Activated CD4-positive, CD25-positive, alpha-beta regulatory T cell treated with anti-CD3 and anti-CD28 coated beads, Interleukin-2, amount 50 U/mL, for 24 hours (primary cell): ENCODE data around the gene DCAF6.

ENCODE experiments used
- ATAC-seq, 2 donors: fragments of 150-1000 bp; cut with Tn5 transposase; one replicate each; pipeline ENCODE4 v1.10.0; 2021; ENCODE audit warnings: mild to moderate bottlenecking in 1 of 2, moderate library complexity in 1 of 2

DCAF6 gene

DNA sequence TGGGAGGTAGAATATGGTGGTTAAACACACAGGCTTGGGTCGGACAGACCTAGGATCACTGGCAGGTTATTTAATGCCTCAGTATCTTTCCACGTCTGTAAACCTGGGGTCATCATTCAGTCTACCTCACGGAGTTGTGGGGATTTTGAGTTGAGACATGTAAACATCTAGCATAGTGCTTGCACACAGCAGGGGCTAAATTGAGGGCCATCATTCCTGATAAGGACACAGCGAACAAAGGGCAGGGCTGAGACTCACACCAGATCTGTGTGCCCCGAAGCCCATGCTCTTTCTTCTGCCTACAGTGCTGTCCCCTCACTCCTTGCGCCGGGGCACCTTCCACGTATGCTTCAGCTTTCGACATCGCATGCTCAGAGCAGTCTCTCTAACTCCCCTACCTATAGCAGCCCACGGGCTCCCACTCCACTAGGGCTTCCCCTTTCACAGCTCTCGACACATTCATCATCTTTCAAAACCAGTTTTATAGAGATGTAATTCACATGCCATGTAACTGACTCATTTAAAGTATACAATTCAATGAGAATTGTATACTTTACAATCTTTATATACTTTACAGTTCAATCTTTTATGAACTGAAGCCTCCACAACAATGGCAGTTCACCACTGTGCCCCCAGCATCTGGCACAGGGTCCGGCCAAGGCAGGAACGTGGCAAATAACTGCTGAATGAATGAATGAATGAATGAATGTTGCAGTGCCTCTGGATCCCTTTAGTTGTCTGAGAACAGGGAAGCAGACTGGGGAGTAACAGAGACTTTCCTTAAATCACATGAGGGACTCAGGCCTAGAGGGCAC is 152.2 kb downstream of the DCAF6 start:
- ATAC-seq = no peak

DNA sequence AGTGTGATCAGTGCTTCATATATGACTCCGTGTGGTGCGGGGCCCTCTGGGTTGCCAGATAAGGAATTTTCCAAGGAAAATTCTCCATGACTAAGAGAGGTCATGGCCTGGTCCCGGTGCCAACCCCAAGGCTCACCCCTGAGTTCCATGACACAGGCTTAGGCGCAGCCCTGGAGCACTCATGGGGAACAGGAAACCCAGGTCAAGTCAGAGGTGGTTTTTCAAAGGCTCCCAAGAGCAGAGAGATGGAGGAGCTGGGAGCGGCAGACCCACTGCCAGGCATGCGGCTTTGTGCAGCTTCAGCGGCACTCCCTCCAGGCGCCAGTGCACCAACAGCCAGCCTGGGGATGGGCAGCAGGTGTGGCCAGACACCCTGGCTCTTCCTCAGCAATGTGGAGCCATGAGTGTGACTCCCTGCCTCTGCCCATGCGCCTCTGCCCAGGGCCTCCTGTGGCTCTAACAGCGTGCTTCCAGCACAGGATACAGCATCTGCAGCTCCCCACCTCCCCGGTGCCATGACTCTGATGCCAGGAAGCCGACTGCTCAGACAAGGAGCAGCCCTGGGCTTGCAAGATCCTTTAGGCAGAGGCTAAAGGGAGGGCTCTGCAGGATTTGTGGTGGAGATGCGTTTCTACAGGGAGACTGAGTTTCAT is 153.0 kb downstream of the DCAF6 start:
- no peak for ATAC-seq

DNA sequence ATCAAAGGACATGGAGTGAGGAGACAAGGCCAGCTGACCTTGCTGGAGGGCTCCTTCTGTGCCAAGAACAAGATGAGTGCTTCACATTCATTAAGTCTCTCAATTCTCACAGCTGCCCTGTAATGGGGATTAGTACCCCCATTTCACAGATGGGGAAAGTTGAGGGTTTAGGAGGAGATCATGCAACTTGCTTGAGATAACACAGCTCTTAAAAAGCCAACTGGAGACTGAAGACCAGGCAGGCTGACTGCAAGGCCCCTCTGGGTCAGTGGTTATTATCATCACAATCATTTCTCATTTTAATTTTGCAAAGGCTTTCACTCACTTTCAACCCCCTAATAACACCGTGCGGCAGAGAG is 153.5 kb downstream of the DCAF6 start:
- no peak for ATAC-seq

DNA sequence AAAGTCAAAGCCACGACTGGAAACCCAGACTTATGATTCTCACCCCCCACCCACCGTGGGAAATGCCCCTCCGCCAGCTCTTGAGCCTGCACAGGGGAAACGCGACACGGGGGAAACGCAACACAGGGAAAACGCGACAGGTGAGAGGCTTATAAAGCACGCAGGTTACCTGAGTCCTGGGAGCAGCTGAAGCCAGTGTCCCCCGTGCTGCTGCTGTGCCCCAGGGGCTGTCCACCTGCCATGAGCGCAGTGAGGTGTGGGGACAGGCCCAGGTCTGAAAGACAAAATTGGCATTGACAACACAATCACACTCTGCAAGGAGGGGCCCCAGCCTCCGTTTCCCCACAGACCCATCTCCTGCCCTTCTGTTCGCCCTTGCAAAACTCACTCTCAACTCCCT is 153.9 kb downstream of the DCAF6 start:
- no peak for ATAC-seq

DNA sequence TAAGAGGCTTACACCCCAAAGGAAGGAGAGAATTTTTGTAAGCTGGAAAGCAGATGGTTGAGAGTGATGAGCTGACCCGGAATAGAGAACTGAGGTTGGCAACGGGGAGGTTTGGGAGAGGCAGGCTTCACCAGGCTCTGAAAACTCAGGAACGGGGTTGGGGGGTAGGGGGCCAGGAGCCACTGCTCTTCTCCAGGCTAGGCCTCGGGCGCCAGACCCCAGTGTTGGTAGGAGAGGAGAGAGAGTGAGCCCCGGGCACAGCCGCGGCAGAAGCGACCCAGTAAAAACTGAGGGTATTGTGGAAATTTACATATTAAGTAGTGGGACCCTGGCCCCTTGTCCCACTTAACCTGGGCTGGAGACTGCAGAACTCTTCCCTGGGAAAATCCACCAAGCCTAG is 154.6 kb downstream of the DCAF6 start:
- no peak for ATAC-seq

DNA sequence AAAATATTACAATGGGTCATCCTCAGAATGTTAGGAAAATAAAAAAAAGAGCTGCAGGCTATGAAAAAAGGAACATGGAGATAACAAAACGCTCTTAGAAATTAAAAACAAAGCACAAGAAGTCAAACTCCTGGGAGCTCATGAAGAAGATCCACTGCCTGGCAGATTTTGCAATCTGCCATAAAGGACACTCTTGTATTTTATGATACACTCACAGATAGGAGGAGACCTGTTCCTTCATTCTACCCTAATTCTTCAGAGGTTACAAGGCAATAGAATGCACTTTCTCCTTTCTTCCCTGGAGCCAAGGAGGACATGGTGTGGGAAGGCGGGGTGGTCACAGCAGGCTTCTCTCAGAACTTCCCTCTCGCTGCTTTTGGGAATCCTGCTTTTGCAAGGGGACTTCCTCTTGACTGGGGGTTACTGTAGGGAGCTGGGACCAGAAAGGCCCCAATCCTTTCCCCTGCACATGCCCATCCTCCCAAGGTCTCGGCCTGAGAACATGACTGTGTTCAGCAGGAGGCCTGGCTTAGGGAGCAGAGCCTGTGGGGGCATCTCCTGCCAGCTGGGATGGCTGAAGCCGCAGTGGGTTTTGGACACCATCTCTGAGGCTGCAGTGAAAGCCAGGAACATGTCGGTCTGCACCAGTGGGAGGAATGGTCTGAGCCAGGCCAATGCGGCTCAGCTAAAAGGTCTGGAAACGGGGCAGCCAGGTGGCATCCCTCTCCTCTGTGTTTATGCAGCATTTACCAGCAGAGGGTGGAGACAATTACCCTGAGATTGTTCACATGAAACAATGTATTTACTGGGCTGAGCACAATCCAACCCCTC is 155.5 kb downstream of the DCAF6 start:
- ATAC-seq = no peak

DNA sequence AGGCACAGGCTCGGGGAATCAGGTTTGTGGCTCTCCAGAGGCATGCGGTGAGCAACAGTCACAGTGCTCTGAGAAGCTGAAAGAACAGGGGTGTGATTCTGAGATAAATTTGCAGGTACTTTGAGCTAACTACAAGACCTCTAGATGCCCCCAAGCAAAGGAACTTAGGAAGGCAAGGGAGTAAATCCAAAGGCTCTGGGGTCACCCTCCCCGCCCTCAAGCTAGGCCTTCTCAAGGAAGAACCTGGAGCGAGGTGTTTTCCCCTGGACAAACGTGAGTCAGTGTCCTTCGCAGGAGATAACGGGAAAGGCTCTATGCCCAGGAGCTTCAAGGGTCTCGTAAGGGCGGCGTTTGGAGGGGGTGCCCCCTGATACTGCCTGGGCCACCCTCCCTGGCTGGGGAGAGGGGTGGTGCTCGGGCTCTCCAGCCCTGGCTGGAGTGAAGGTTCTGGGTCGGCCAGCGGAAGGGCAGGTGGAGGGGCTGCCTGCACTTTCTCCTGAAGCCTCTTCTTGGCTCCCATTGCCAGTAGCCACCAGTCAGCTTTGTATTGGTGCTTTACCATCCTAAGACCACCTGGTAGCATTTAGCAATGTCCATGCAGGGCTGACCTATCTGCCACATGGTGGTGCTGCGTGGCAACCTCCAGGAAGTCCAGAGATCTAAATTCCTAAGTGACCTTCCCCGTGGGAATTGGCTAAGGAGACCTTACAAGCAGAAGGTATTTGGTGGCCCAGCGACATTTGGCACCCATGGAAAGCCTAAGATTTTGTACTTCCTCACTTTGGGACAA is 156.3 kb downstream of the DCAF6 start:
- ATAC-seq = no peak

DNA sequence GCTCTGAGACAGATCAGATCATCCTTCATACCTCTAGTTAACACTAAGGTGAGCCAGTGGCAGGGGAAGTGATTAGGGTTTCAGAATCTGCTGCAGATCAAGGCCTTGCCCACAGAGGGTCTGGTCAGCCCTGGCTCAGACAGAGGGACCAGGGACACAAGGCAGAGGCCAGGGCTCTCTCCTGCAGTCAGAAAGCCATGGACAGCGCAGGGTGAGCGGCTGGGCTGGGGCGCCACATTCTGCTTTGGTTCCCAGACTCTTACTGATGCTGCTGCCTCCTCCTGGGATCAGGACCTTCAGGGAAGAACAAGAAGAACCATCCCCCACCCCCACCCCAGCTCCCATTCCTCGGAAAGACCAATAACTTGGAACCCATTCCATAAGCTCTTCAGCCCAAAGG is 157.1 kb downstream of the DCAF6 start:
- no peak for ATAC-seq

DNA sequence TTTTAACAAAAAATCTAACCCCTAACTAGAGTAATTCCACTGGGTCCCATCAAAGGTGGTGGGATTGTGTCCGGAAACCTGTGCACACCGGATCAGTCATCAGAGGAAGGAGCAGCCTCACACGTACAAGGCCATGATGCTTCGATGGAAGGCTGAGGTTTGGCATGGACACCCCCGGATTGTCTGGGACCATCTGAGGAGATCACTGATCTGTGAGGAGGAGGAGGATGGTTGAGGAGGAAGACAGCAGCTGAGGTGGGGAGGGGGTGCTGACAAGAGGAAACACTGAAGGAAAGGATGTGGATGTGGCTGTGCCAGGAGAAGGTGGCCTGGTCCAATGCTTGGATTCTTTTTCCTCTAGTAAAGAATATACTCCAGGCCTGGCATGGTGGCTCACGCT is 159.0 kb downstream of the DCAF6 start:
- ATAC-seq = no peak

DNA sequence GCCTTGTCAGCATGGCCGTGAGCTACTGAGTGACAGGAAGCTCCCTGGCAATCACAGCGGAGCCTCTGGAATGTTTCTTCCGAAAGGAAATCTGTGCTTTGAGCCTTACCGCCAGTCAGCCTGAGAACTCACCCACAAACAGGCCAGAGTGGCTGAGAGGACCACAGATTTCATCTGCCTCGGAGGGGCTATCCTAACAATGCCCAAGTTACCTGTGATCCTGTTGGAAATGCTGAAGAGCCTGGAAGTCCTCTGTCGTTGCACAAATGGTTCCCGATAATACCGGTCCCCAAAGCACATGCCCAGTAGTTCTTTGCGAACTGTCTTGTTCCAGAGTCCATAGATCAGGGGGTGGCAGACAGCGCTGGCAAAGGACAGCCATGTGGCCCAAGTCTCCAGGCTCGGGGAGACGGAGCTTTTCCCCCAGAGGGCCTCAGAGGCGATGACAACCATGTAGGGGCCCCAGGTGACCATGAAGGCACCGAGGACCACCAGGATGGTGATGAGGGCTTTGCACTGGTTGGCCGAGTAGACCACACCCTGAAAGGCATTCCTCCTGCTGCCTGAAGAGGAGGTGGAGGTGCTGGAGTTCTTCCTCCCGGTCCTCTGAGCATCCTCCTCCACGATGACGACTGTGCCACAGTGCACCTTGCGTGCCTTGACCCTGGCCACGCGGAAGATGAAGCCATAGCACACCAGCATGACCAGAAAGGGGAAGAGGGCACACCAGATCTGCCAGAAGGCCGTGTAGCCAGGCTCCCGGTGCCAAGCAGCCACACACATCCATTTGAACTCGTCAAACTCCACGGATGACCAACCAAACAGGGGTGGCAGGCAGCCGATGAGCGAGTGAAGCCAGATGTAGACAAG is 160.0 kb downstream of the DCAF6 start:
- ATAC-seq = no peak

DNA sequence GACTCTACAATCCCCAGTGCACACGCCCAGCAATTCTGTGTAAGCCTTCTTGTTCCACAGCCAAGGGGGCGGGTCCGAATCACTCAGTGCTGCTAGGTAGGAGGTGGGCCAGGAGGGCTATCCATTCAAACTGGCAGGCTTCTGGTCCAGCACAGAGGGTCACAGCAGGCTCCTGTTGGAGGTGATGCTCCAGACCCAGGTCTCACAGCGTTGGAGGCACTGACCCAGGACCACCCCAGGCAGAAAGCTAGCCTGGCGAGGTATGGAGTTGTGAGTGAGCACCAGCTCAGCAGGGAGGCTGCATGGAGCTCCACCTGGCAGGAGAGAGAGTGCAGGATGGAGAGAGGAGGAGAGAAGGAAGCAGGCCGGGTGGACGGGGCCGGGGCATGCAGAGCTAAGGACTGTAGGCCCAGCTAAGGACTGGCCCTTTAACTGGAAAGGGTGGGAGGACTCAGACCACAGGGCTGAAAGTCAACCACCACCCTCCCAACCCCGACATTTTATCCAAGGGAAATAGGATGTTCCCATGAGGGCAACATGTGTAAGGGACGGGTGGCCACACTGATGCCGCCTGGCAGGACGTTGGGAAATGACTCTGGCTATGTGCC is 161.5 kb downstream of the DCAF6 start:
- ATAC-seq = no peak

DNA sequence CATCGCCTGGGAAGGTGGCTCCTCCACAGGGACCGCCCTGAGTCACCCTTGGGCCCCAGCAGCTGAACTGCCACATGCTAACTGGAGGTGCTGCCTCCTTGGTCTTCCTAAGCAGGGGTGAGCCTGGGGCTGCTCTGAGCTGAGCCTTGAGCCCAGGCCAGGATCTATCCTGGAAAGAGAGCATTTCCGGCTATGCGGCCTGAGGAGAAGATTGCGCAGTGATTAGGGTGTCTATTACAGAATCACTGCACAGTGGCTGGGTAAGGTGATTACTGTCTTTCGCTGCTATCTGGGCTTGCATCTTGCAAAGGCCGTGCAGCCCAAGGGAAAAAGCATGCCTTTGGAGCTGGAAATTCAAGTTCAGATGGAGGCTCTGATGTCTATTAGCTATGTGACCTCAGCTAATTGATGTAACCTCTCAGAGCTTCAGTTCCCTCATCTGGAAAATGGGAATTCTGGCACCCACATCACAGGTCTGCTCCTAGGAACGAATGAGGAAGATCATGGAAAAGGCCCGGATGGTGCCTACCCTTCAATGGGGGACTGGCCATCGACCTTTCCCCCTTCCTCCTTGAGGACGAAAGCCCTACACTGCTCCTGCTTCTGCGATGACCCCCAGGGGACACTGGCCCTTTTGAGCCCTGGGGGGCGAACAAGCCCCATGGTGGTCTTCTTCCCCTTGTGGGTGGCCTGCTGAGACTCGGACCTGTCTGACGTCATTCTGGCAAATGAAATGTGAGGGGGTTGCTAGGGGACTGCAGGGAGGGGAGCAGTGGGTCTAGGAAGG is 162.2 kb downstream of the DCAF6 start:
- ATAC-seq = no peak

DNA sequence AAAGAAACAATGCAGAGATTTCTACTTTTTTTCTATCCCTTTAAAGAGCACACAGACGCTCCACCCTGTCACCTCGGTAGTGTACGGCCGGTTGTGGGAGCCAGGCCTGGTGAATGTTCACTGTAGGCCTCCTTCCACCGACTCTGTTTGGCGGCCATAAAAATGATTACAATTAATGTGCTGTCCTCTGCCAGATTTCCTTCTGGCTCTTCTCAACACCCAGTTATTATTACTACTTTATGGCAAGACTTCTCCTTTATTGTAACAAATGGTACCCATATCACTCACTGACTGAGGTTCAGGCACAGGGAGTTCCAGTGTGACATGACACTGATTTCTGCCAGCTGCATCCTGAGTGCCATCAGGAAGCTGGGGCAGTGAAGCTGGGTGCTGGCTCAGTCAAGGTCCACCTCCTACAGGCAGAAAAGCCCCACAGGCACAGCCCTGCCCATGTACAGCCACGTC is 162.9 kb downstream of the DCAF6 start:
- no peak for ATAC-seq

DNA sequence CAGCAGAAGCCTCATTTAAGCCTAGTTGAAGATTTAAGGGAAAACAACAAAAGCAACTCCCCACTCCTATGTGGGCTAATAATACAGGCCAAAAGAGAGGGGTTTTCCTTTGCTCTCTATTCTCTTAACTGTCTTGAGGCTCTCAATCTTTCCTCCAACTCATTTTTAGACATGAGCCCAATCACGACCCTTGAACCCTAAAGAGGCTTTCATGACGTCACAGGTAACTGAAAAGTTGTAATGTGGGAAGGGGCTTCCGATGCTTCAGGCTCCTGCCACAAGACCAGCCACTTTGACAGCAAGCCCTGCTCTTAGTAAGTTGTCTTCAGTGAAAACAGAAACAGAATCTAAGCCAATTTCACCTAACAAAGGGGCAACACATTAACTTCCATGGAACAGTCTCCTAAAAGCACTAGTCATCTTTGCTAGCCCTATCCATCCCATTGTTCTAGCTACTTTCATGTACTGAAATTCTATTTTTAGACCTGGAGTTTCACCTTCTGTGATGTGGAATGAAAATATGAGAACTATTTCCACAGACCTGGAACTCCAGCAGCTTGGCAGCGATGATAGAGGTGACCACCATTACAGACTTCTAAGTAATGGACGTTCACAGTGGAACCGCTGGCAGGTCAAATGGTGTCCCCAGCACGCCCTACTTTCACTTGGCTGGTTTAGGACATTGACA is 164.0 kb downstream of the DCAF6 start:
- ATAC-seq = no peak

DNA sequence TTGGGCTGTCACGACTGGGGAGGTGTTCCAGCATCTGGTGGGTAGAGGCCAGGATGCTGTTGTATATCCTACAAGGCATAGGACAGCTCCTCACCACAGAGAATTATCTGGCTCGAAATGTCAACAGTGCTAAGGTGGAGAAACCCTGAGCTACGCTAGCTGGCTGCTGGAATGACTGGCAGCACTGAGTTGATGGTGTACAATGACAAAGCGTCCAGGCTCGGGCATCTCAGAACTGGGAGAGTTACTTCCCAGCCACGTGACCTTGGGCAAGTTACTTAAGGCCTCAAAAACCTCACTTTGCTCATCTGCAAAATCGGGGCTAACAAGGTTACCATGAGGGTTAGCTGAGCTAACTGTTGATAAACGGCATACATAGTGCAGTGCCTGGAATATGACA is 164.9 kb downstream of the DCAF6 start:
- no peak for ATAC-seq

DNA sequence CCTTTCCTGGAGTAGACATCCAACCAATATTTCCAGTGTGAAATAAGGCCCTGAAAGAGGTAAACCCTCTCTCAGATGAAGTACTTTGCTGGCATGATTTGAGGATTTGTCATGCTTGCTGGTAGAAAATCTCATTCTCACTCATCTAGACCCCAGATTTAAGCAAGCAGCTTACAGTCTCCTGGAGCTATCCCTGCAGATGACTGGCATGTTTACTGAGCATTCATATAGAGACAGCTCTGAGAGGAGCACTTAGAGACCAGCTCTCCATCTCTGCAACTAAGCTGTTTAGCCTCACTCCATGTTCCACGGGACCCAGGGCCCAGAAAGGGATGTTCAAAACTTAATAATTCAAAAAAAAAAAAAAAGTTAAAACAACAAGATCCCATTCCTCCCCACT is 166.0 kb downstream of the DCAF6 start:
- no peak for ATAC-seq

DNA sequence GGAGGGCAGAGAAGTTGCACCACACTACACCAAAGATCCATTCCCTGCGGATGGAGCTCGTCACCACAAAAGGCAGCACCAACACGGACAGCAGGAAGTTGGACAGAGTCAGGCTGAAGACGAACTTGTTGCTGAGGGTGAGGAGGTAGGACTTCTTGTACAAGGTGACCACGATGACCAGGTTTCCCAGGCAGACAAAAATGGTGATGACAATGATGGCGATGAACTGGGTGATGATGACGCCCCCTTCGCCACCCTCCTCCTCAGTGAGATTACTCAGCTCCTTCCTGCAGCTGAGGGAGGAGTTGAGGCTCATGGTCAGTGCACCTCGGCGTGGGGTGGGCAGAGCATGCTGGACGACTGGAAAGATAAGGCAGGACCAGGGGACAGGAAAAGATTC is 168.1 kb downstream of the DCAF6 start:
- ATAC-seq = no peak

DNA sequence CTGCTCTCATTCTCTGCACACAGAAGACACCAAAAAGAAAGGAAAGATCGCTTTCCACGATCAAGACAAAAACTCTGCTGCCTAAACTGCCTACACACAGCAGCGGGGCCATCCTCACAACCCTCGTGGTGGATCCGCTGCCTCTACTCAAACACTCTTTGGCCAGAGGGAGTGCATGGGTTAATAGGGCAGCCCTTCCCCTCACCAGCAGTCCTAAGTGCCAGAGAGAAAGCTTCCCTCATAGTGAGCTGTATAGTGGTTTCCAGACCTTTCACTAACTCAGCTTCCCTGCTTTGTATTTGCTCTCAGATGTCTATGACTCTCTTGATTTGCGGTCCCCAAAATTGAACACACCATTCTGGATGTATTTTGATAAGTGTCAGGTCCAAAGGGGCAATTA is 169.4 kb downstream of the DCAF6 start:
- no peak for ATAC-seq

DNA sequence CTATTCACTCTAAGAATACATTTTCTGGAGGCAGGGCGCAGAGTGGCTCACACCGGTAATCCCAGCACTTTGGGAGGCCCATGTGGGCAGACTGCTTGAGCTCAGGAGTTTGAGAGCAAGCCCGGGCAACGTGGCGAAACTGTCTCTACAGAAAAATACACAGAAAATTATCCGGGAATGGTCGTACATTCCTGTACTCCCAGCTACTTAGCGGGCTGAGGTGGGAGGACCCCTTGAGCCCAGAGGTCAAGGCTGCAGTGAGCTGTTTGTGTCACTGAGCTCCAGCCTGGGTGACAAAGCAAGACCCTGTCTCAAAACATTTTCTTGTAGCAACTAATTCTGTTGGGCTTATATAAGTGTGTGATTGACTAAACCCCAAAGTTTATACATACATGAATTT is 169.8 kb downstream of the DCAF6 start:
- no peak for ATAC-seq
